ENCODE results near the gene MC1R.
"Not testable (repeated sequence)": the region's sequence is repeated elsewhere in the genome, so short reads cannot be mapped to it uniquely, and the experiment has no call there.

The MC1R gene

GRCh38 chr16:89964201-89964600 lies 45.5 kb downstream of the MC1R start:
- no peak for DNase-seq

GRCh38 chr16:89965447-89966225 lies 47.0 kb downstream of the MC1R start:
- no peak for DNase-seq

DNA sequence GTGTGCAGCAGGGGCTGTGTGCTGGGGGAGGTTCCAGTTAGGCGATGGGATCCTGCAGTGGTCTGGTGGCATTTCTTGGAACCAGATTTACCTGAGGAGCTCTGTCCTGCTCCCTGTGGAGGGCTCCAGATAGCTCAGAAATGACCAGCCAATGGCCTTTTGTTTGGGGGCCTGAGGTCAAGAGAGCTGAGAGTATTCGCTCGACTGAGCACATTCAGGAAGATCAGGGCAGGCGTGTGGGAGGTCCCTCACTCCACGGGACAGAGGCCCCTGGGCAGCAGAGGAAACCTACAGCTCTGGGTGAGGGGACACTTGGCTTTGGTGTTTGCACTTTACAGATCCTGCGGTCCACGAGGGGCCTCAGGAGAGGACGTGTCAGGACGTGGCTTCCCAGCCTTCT lies 48.1 kb downstream of the MC1R start:
- no peak for DNase-seq

DNA sequence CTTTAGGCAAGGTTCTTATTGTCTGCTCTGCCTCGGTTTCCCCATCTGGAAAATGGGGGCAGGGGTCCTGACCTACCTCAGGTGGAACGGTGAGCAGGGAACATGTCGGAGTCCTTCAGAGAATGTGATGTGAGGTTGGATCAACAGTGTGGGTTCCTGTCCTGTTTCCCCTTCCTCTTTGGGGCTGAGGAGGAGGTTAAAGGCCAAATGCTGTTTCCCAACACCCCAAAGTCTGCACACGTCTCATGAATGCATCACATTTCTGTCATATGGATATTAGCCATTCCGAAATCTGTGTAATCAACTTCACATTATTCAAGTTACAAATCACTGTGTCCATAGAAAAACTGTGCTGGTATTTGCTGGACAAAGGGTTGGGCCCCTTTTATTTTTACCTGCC lies 48.8 kb downstream of the MC1R start:
- DNase-seq = not testable (repeated sequence)

- not testable (repeated sequence) for DNase-seq
These were observed 49.4 kb downstream of the MC1R start for GRCh38 chr16:89968074-89968473.

GRCh38 chr16:89969741-89970410 lies 51.2 kb downstream of the MC1R start:
- no peak for DNase-seq
